Superior temporal gyrus (tissue), 1 donor: ENCODE data around the gene WDR82.

Experiments used
- DNase-seq: peaks from one replicate; pipeline ENCODE4 v3.0.0-alpha.2; 2016; ENCODE audit errors: extremely low spot score

Gene WDR82

GRCh38 chr3:52278510-52279069 lies at the start of gene WDR82:
Gene WDR82, minus strand, starts transcription at chr3:52278649. Its CDS starts 288 bp downstream, at chr3:52278361.
- DNase-seq = peak; percentile 91

- no peak for DNase-seq
These were observed 49.2 kb upstream of the WDR82 start for GRCh38 chr3:52327486-52328290.

GRCh38 chr3:52326976-52327375 lies 48.5 kb upstream of the WDR82 start:
- no peak for DNase-seq

GRCh38 chr3:52325686-52326085 lies 47.2 kb upstream of the WDR82 start:
- DNase-seq = no peak

GRCh38 chr3:52324676-52325075 lies 46.2 kb upstream of the WDR82 start:
- DNase-seq = no peak

GRCh38 chr3:52323526-52324295 lies 45.3 kb upstream of the WDR82 start:
- DNase-seq = no peak

GRCh38 chr3:52322466-52322865 lies 44.0 kb upstream of the WDR82 start:
- no peak for DNase-seq

- no peak for DNase-seq
These were observed 43.0 kb upstream of the WDR82 start for GRCh38 chr3:52321481-52321880.

- no peak for DNase-seq
These were observed 41.6 kb upstream of the WDR82 start for GRCh38 chr3:52319921-52320595.

- DNase-seq = no peak
These were observed 39.9 kb upstream of the WDR82 start for GRCh38 chr3:52318186-52318816.

- no peak for DNase-seq
These were observed 39.0 kb upstream of the WDR82 start for GRCh38 chr3:52317208-52318000.

GRCh38 chr3:52315977-52316764 lies 37.7 kb upstream of the WDR82 start, which contains the start of gene DNAH1:
Gene DNAH1, plus strand, starts transcription at chr3:52316319. Its CDS starts 6,124 bp downstream, at chr3:52322443.
- no peak for DNase-seq

GRCh38 chr3:52315006-52315405 lies 36.6 kb upstream of the WDR82 start:
- no peak for DNase-seq

- no peak for DNase-seq
These were observed 36.0 kb upstream of the WDR82 start for GRCh38 chr3:52314489-52314888.

GRCh38 chr3:52313774-52314188 lies 35.3 kb upstream of the WDR82 start:
- no peak for DNase-seq

- DNase-seq = no peak
These were observed 34.8 kb upstream of the WDR82 start for GRCh38 chr3:52313188-52313773.

GRCh38 chr3:52311576-52312119 lies 33.2 kb upstream of the WDR82 start:
- DNase-seq = no peak

GRCh38 chr3:52310861-52311575 lies 32.6 kb upstream of the WDR82 start:
- no peak for DNase-seq

- no peak for DNase-seq
These were observed 29.9 kb upstream of the WDR82 start for GRCh38 chr3:52308308-52308707.
